ENCODE data around the gene FHIT.

- TF ChIP-seq CTCF (IDR thresholded peaks at IDR 0.05), result no peak
- no peak for TF ChIP-seq EZH2 (IDR thresholded peaks at IDR 0.05)
- no peak for TF ChIP-seq EZH2phosphoT487 (IDR thresholded peaks at IDR 0.05)
These were observed 522.2 kb downstream of the FHIT start for GRCh38 chr3:60729056-60729455.

All from neural progenitor cell (in vitro differentiated cells).